Stimulated activated CD4-positive, alpha-beta T cell treated with anti-CD3 and anti-CD28 coated beads, Interleukin-15, amount 100 ng/mL, for 48 hours (primary cell): Measurements from ENCODE around the gene AKR1C1.
"Not testable (repeated sequence)": the region's sequence is repeated elsewhere in the genome, so short reads cannot be mapped to it uniquely, and the experiment has no call there.

ENCODE experiments used
- DNase-seq, 2 donors: peaks; one replicate each; pipeline ENCODE4 v3.0.0-alpha.2; 2020; ENCODE audit warnings: low read depth in 2 of 2

Gene AKR1C1

DNA sequence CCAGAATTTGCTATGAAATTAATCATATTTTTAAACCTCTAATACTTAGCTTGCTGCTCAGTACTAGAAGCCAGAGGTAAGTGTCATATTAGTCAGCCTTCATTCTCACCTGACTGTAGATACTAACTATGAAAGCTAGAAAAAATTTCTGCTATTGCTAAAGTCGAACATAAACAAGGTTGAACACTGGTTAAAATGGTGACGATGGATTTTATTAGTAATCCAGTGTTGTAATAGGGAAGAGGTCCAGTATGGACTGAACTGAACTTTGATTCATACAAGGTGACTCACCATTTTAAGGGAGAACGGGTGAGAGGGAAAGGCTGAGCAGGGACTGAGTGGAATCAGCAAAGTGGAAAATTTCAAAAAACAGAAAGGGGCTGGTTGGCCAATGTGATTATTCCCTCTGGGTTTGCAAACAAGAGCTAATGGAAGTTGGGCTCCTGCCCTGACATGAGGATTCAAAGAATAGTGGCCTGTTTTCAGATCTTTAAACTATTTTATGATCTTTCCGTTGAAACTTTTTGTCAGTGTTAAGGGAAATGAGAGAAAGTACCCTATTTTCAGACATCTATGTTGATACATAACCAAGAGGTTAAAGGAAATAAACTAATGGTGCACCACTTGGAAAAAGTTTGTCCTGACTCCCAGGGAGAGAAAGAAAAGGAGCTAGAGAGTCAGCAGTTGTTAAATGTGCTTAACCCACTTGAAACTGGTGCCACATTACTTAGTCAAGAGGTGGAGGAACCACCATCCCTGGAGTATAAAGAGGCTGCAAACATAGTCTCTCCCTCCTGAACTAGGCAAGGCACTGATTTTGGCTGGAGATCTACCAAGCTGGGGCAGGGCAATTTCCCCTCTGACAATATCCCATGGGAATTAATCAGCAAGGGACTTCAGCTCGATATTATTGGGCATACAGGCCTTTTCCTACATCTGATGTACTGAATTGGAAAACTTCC, 15.3 kb upstream of the AKR1C1 start:
- DNase-seq, result no peak

DNA sequence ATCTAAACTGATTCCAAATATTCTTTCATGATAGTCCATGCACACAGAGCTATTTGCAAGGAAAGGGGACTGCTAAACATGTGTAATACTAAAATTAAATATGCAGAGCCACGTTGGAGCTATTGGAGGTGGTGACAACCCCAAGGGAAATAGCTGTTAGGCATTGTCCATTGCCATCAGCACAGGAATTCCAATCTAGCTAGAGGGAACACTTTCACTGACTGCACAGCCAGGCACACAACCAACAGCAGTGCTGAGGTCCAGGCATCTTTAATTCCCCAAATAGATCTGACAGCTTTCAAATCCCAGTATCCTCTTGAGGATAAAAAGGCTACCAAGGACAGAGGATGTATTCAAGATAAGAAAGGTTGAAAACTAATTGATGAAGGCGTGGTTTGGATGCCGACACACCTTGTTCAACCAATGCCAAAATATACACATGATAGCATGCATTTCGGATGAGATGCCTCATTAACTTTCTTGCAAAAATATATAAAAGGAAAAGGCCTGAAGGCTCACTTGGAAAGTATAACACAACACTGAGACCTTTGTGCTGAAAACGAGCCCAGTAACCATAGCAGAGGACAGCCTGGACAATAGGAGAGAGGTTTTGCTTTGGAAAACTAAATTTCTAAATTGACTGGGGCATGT, 11.6 kb upstream of the AKR1C1 start:
- not testable (repeated sequence) for DNase-seq

DNA sequence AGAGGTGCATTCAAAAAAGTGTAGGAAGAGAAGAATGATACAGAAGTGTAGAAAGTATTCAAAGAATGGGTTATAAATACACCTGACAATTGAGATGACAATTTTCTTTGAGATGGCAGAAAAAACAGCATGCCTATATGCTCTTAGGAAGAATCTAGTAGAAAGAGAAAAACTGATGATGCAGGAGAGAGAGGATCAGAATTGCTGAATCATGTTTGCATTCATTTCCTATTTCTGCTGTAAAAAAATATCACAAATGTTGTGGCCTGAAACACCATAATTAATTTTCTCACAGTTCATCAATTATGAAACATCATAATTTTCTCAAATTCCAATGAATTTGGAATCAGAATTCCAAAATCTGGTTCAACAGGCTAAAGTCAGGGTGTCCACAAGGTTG, 9.8 kb upstream of the AKR1C1 start:
- no peak for DNase-seq

DNA sequence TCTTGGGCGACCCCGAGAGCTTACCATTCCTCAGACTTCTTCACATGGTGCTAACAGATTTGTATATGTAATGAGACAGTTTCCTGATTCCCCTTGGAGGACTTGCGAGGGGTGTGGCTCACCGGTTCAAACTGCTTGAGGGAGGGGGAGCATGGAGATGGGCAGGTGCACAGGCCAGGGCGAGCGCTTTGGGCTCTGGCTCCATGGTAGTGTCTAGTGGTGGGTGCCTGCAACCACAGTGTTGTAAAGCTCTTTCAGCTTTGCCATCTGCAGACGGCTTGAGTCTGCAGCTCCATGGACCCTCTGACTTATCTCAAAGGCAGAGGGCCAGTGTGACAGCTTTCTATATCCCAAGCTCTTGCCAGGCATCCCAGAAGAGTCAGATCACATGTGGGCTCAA, 7.1 kb upstream of the AKR1C1 start:
- not testable (repeated sequence) for DNase-seq

DNA sequence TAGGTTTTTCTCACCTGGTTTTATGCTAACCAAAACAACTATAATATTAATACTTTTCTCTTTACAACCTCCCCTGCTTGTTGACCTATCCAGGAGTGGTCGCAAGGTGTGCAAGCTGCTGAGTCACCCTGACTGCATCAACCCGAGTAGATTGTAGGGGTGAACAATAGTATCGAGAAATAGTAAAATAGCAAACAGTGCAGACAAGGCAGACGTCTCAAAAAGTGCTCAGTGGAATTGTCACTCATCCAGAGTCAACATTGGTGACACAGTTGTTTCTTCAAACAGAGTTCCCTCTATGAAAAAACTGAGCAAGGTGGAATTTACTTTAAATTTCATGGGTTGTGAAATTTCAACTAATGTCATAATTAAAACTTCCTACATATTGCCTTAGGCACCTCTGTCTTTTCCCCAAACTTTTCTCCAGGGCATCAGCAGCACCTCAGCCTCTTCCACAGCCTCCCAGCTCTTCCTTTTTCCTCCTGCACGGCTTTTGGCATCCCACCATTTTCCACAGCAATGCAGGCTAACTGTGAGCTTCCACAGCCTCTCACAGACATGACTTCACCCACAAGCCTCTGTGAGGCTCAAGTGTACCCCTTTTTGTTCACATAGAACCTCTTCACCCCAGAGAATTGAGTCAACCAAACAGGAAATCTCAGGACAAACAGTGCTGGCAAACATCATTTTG, 6.1 kb upstream of the AKR1C1 start:
- not testable (repeated sequence) for DNase-seq

DNA sequence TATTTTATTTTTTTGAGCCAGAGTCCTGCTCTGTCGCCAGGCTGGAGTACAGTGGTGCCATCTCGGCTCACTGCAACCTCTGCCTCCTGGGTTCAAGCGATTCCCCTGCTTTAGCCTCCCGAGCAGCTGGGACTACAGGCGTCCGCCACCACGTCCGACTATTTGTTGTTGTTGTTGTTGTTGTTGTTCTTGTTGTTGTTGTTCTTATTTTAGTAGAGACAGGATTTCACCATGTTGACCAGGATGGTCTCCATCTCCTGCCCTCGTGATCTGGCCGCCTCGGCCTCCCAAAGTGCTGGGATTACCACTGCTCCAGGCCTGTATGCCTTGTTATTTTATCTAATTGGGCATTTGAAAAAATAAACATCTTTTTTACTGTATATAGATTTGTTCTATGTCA, 1.7 kb upstream of the AKR1C1 start:
- DNase-seq, result not testable (repeated sequence)

DNA sequence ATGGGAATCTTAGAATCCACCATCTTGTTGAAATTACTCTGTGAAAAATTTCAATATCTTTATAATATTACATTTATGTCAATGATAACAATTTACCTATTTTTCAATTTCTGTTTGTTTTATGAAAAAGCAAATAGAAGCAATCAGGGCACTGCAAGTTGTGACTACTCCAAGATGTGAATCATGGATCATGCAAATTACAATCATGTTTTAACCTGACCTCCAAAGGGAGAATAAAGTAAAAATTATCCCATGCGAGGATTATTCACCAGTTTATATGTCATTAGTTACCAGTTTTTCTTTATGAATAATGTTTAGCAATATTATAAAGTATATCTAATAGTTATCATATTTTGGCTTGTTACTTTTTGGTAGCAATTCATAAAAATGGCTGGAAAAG, 907 bp upstream of the AKR1C1 start:
- DNase-seq, result not testable (repeated sequence)

DNA sequence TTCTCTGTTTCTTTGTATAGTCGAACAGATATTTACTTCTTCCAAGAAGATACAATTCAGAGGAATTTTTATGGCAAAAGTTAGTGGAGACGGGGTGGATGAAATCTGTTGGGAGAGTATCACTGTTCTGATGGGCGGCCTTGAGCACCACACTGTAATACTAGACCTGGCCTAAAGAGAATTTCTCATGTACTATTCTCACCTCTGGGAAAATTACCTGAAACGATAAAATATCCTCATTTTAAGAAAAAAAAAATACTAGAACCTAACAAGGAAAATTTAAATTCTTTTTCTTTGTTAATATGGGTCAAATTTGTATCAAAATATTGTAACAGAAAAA, 570 bp downstream of the AKR1C1 start:
- DNase-seq, result not testable (repeated sequence)

DNA sequence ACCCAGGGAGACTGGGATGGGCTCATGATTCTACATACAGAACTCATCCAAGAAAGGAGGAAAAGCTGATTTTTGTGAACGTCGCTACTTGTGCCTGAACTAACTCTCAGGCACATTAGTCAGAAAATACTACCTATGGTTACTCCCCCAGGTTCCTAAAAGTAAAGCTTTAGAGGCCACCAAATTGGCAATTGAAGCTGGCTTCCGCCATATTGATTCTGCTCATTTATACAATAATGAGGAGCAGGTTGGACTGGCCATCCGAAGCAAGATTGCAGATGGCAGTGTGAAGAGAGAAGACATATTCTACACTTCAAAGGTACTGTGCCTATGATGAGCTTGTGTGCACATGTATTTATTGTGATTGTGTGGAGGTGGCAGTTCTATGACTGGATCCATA, 2.5 kb downstream of the AKR1C1 start:
- DNase-seq, result not testable (repeated sequence)

DNA sequence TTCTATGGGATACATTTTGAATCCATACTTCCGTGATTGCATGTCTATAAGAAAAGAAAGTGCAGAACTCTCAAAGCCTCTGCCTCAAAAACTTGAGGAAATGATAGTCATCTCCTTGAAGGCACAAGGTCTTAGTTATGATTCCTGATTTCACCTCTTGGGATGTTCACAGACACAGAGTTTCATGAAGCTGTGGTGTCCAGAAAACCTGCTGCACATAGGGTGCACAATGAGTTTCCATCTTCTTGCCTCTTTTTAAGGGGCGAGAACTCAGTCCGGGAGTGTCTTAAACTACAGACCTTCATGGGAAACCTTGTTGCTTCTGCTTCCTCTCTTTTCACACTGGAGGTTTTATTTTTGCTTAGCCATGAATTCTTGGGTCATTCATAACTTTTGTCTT, 4.0 kb downstream of the AKR1C1 start:
- DNase-seq, result not testable (repeated sequence)

DNA sequence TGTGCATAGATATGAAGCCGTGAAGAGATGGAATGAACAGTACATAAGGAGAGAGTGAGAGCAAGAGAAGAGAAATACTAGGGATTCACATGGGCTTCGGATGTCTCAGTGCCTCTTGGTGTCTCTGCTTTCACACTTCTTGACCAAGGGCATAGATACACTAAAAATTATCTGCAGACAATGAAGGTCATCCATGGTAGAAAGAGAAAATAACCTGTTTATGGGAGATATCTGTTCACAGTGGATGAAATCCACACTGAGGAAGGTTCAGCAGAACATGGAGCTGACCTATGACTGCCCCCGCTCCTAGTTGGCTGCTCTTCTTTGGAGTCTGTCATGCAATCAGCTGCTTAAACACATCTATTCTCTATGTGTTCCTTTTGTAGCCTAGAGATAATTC, 6.1 kb downstream of the AKR1C1 start:
- DNase-seq, result not testable (repeated sequence)

DNA sequence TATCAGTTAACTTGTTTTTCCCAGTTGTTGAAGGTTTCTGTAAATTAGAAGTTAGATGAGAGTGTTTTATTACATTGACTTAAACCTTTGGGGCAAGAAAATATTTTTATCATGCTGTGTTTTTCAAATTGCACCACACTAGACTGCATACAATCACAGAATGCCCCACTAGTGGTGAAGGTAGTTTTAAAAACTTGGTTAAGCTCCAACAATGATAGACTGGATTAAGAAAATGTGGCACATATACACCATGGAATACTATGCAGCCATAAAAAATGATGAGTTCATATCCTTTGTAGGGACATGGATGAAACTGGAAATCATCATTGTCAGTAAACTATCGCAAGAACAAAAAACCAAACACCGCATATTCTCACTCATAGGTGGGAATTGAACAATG, 7.1 kb downstream of the AKR1C1 start:
- not testable (repeated sequence) for DNase-seq

DNA sequence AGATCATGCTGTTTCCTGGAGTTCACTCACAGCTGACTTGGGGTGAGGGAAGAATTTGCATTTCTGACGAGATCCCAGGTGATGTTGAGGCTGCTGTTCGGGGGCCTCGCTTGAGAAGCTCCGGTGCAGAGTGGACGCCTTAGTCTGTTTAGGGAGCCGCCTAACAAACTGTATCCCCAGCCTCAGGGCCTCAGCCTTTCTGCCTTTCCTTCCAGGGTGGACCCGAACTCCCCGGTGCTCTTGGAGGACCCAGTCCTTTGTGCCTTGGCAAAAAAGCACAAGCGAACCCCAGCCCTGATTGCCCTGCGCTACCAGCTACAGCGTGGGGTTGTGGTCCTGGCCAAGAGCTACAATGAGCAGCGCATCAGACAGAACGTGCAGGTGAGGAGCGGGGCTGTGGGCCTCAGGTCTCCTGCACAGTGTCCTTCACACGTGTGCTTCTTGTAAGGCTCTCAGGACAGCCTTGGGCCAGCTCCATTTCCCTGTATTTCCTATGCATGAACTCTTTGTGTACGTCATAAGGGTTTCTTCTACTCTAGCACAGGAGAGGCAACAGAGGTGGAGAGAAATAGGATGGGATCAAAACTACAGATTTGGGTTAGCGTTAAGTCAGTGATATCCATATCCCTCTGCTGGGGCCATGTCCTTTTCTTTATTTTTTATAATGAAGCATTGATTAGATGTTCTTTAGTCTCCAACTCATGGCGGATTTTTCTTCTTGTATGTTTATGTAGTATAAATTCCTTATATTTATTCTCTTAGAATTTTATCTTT, 9.3 kb downstream of the AKR1C1 start:
- DNase-seq, result not testable (repeated sequence)

DNA sequence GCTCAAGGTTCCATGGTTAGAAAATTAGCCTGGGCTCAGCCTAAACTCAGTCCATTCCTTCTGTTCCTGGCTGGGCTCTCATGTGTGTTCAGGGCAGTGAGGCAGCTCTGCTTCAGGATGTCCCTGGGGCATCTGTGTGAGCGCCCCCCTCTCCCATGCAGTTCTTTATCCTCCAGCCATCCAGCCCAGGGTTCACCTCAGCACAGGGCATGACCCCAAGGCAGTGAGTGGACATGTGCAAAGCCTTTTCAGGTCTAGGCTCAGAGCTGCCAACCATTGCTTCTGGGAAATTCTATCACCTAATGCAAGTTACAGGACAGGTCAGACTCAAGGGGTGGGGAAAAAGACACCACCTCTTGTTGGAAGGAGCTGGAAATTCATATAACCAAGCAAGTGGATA, 10.1 kb downstream of the AKR1C1 start:
- DNase-seq, result not testable (repeated sequence)

DNA sequence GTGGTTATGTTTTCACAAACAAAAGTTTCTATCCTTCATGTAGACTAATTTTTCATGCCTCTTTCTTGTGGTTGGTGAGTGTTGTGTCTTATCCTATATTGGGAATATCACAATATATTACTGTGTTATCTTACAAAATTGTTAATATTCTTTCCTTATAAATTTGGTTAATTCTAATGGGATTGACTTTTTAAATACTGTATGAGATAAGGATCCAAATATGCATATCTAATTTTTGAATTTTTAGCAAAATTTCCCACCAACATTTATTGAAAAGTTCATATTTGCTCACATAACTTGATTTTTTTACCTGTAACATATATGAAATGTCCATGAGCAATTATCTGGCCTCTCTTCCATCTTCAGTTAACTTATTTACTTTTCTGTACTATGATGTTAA, 11.2 kb downstream of the AKR1C1 start:
- DNase-seq, result not testable (repeated sequence)

DNA sequence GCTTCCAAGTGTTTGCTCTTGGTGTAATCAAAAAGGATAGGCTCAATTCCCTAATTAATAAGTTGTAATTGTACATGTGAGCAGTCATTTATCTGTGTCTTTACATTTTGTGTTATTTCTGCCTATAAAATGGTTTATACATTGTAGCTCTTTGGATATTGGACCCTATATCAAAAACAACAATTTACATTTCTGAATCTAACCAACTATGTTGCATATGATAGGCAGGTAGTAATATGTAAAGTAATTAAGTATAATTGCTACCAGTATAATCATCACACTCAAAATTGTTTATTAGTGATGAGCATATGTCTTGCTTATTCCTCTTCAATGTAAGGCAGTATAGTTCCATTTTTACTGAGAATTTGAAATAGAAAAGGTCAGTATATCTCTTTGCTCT, 13.8 kb downstream of the AKR1C1 start:
- DNase-seq, result no peak

DNA sequence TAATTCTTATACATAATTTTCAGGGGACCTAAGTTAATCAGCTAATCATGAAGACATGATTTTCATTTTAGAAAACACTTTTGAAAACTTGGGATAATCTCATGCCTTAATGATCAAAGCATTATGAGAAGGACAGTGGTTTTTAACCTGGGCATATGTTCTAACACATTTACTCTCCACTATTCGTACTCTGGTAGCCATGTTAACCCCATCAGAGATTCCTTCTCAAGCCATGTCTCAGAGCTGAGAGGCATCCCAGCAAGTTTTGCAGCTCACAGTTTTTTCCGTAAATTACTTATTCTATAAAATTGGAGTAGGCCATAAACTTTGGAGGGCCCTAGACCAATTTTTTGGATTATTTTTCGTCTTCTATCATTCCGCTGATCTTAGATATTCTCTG, 15.7 kb downstream of the AKR1C1 start:
- DNase-seq, result no peak

DNA sequence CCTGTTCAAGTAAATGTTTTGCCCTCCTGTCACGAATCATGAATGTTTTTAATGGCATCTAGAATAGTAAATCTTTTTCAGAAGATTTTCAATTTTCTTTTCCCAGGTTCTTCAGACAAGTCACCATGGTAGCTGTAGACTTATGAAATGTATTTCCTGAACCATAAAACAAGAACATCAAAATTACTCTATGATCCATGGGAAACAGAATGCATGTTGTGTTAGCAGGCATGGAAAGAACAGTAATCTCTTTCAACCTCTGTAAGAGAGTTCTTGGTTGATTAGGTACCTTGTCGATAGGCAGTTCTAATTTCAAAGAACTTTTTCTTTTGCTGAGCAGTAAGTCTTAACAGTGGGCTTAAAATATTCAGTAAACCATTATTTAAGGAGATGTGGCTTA, 17.6 kb downstream of the AKR1C1 start:
- no peak for DNase-seq

DNA sequence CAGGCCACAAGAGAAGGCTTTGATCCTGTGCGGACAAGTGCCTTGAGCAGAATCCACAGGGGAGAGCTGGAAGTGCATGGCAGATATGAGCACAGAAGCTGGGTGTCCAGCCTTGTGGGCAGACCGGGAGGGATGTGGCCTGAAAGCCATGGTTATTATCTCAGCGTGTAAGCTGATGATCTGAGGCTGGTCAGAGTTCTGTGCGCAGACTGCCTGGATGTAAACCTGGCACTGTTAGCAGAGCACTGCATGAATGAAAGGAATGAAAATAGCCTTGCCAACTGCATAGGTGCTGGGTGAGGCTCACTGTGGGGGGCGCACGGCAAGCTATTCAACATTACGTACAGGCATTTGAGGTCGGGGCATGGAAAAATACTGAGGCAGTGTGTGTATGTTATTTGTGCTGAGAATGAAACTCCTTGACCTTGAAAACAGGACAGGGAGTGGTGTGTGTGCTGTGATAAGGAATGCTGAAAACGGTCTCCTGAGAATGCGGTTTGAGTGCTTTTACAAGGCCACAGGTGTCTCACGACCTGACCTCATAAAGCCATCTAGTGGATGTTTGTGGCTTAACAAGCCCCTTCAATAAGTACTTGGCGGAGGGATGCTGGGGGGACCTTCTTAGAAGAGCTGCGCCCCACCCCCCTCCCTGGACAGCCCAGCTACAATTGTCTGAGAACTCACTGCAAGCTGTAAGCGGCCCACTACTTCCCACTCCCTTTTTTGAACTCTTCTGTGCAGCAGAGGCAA, 18.7 kb downstream of the AKR1C1 start:
- DNase-seq, result no peak

DNA sequence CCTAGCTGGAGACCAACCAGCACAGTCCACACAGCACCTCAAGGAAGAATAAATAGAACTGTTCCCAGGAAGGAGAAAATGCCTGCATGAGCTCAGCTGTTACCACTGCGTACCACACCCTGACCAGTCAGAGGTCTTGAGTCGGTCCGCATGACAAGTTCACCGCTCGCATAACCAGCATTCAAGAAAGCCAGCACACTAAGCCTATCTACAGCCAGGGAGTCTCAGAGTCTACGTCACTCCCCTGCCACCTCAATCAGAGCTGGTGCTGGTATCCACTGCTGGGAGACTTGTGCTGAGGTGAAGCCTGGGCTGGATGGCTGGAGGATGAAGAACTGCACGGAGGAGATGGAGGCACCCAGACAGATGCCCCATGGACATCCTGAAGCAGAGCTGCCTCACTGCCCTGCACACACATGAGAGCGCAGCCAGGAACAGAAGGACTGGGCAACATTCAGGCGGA, 19.6 kb downstream of the AKR1C1 start:
- DNase-seq, result no peak
